Hepatocyte (in vitro differentiated cells): ENCODE measurements around the gene VCL. TPM values are rescaled to one million over a fixed set of nuclear protein-coding genes. Genes with fewer than 3 reads are reported as not detected.

Source experiments
- DNase-seq: peaks from one replicate; pipeline ENCODE4 v3.0.0-alpha.2; 2016; ENCODE audit warnings: low spot score
- H2AFZ ChIP-seq: fragments of 200-600 bp; sonication (generic); 2 replicates; pipeline ENCODE4 v1.6.0; 2016; ENCODE audit warnings: antibody characterized with exemption, mild to moderate bottlenecking
- H3K27ac ChIP-seq: fragments of 200-600 bp; sonication (generic); 2 replicates; pipeline ENCODE4 v1.5.1; 2016; ENCODE audit warnings: mild to moderate bottlenecking
- H3K27me3 ChIP-seq: fragments of 200-600 bp; sonication (generic); 2 replicates; pipeline ENCODE4 v1.6.1; 2016
- H3K36me3 ChIP-seq: fragments of 200-600 bp; sonication (generic); replicated peaks from 2 replicates; pipeline ENCODE4 v1.5.1; 2016; ENCODE audit warnings: low read depth; ENCODE audit not compliant: insufficient read depth
- H3K4me1 ChIP-seq: fragments of 200-600 bp; sonication (generic); 2 replicates; pipeline ENCODE4 v1.5.1; 2016; ENCODE audit warnings: mild to moderate bottlenecking, moderate library complexity; ENCODE audit not compliant: insufficient read depth
- H3K4me2 ChIP-seq: fragments of 200-600 bp; sonication (generic); 2 replicates; pipeline ENCODE4 v1.6.0; 2016
- H3K4me3 ChIP-seq: fragments of 200-600 bp; sonication (generic); 2 replicates; pipeline ENCODE4 v1.5.1; 2016; ENCODE audit warnings: mild to moderate bottlenecking
- H3K79me2 ChIP-seq: fragments of 200-600 bp; sonication (generic); 2 replicates; pipeline ENCODE4 v1.6.0; 2017; ENCODE audit warnings: mild to moderate bottlenecking
- H3K9me2 ChIP-seq: fragments of 200-600 bp; sonication (generic); replicated peaks from 2 replicates; pipeline ENCODE4 v1.6.0; 2017; ENCODE audit warnings: mild to moderate bottlenecking; ENCODE audit not compliant: insufficient read depth
- H3K9me3 ChIP-seq: fragments of 200-600 bp; sonication (generic); 2 replicates; pipeline ENCODE4 v1.5.1; 2016; ENCODE audit warnings: low read depth, mild to moderate bottlenecking
- H4K20me1 ChIP-seq: fragments of 200-600 bp; sonication (generic); 2 replicates; pipeline ENCODE4 v1.6.0; 2016; ENCODE audit warnings: mild to moderate bottlenecking; ENCODE audit not compliant: insufficient read depth, poor library complexity, severe bottlenecking
- EZH2 ChIP-seq: fragments of 200-600 bp; sonication (generic); IDR thresholded peaks from 2 replicates; pipeline ENCODE4 v1.6.1; 2016; ENCODE audit warnings: antibody characterized with exemption, mild to moderate bottlenecking, borderline replicate concordance
- EZH2phosphoT487 ChIP-seq: fragments of 200-600 bp; sonication (generic); IDR thresholded peaks from one replicate; pipeline ENCODE4 v1.6.1; 2018; ENCODE audit warnings: antibody characterized with exemption, mild to moderate bottlenecking, low read depth, moderate library complexity; ENCODE audit not compliant: unreplicated experiment, severe bottlenecking
- WGBS: methylation state at CpG from one replicate; pipeline ENCODE4 v1.1.6; 2016; ENCODE audit warnings: low lambda C conversion rate; ENCODE audit errors: missing lambda C conversion rate; 5-methylcytosine and 5-hydroxymethylcytosine counted together
- polyA plus RNA-seq: library from polyadenylated mRNA; unstranded; fragments of >200 nt; fragmentation: Nextera tagmentation; extraction: Ambion mirVana; gene quantifications from 2 replicates; pipeline ENCODE4 v1.2.1, GENCODE V29; 2016
- total RNA-seq: library from RNA; depleted of rRNA; stranded (reverse); fragments of >200 nt; gene quantifications from 2 replicates; pipeline ENCODE4 v1.2.3, GENCODE V29; 2014
- TF ChIP-seq, protein P1 (sequence below): fragments of 200-600 bp; sonication (generic); IDR thresholded peaks from 2 replicates; pipeline ENCODE4 v1.5.1; 2016; ENCODE audit warnings: antibody characterized with exemption, mild to moderate bottlenecking; ENCODE audit not compliant: poor library complexity

Gene VCL
- total and polyA plus RNA-seq, 2 experiments from 2014 or later: 60.8 to 93.4 TPM

DNA sequence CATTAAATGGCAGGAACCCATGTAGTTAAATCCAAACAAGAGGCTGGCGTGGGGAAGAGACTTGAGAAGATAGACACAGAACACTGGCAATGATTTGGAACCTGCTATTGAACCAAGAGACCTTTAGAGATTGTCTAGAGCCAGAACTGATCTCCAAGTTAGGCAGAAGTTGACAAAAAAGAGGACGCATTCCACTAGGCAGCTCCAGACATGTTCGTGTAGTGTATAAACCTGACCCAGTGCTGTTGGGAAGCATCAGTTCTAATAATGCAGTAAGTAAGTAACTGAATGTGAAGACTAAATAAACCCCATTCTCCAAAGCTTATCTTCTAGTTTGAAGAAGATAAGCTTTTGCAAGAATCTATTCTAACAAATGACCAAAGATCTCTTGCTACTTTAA lies 101.9 kb downstream of the VCL start:
- H3K4me1 ChIP-seq: no peaks in the 10 kb centered on the region
- no peaks in the 10 kb centered on the region for H3K27me3 ChIP-seq
- no peaks in the 10 kb centered on the region for H3K9me2 ChIP-seq
- H4K20me1 ChIP-seq: no peaks in the 10 kb centered on the region
- no peaks in the 10 kb centered on the region for H3K9me3 ChIP-seq
- H2AFZ ChIP-seq: no peak overlapping the region
- no peak for DNase-seq
- H3K79me2 ChIP-seq: no peaks in the 10 kb centered on the region
- WGBS: 88% methylated on average over 3 of the region's 3 CpGs
- no peak overlapping the region for H3K4me2 ChIP-seq
- no peaks in the 10 kb centered on the region for H3K36me3 ChIP-seq
- TF ChIP-seq, protein P1, sequence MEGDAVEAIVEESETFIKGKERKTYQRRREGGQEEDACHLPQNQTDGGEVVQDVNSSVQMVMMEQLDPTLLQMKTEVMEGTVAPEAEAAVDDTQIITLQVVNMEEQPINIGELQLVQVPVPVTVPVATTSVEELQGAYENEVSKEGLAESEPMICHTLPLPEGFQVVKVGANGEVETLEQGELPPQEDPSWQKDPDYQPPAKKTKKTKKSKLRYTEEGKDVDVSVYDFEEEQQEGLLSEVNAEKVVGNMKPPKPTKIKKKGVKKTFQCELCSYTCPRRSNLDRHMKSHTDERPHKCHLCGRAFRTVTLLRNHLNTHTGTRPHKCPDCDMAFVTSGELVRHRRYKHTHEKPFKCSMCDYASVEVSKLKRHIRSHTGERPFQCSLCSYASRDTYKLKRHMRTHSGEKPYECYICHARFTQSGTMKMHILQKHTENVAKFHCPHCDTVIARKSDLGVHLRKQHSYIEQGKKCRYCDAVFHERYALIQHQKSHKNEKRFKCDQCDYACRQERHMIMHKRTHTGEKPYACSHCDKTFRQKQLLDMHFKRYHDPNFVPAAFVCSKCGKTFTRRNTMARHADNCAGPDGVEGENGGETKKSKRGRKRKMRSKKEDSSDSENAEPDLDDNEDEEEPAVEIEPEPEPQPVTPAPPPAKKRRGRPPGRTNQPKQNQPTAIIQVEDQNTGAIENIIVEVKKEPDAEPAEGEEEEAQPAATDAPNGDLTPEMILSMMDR: no peak
- TF ChIP-seq EZH2 (no peak), EZH2phosphoT487 (no peak)
- no peak overlapping the region for H3K27ac ChIP-seq
- no peak overlapping the region for H3K4me3 ChIP-seq

DNA sequence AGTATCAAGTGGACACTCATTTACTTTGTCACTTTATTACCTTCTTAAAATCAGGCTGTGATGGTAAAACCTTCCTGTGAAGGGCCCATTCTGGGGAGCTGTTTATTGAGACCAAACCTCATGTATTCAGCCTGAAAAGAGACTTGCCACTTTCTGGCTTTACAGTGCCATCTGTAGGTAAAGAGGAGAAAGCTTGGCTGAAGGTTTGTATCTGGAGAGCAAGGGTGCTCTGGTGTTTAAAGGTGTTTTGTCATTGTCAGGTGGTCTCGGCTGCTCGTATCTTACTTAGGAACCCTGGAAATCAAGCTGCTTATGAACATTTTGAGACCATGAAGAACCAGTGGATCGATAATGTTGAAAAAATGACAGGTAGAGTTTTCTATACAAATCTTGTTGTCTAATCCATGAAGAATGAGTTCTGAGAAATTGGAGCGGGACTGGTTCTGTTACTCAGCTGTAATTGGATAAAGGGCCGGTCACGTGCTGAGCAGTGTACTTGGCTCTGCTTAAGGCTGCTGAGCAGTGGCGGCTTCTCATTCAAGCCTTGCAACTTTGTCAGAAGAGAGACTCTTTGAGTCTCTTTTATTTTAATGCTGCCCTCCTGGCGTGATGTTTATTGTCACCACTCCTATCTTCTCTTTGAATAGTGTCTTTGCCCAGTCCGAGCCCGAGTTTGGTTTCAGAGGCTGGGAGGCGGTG lies 105.8 kb downstream of the VCL start:
- Histone ChIP-seq H3K36me3 (no peaks in the 10 kb centered on the region), H3K27me3 (no peaks in the 10 kb centered on the region), H3K9me3 (no peaks in the 10 kb centered on the region), H2AFZ (no peak overlapping the region), H3K9me2 (no peaks in the 10 kb centered on the region), H4K20me1 (no peaks in the 10 kb centered on the region), H3K79me2 (no peaks in the 10 kb centered on the region), H3K4me1 (no peaks in the 10 kb centered on the region), H3K27ac (no peak overlapping the region), H3K4me2 (no peak overlapping the region), H3K4me3 (no peak overlapping the region)
- TF ChIP-seq EZH2phosphoT487: no peak
- TF ChIP-seq EZH2: no peak
- TF ChIP-seq, protein P1: peak; percentile 48
- DNase-seq: peak; percentile 19
- WGBS: 81% methylated on average over 11 of the region's 11 CpGs

DNA sequence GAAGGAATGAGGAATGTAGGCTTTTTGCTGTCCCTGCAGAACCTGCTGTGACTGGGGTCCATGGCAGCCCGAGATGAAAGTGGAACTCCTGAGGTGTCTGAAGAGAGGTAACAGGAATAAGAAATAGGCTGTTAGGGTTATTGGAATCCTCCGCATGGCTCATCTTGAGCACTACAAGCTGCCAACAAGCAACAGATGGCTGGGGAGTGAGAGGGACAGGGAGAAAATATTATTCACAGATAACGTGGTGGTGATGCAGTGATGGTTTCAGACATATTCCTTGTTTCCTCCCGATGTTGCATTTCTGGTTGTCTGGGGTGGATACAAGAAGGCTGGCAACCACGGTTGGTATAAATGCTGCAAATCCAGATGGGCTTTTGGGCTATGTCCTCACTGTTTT lies 106.6 kb downstream of the VCL start:
- Histone ChIP-seq H3K4me2 (no peak overlapping the region), H3K4me1 (no peaks in the 10 kb centered on the region), H3K9me2 (no peaks in the 10 kb centered on the region), H2AFZ (no peak overlapping the region), H3K4me3 (no peak overlapping the region), H3K27me3 (no peaks in the 10 kb centered on the region), H3K27ac (no peak overlapping the region), H3K79me2 (no peaks in the 10 kb centered on the region), H4K20me1 (no peaks in the 10 kb centered on the region), H3K9me3 (no peaks in the 10 kb centered on the region), H3K36me3 (no peaks in the 10 kb centered on the region)
- WGBS: 96% methylated on average over 5 of the region's 5 CpGs
- TF ChIP-seq EZH2: no peak
- TF ChIP-seq, protein P1: no peak
- TF ChIP-seq EZH2phosphoT487: no peak
- no peak for DNase-seq
